Measurements from ENCODE around the gene IL16. TPM values are rescaled to one million over a fixed set of nuclear protein-coding genes. Genes with fewer than 3 reads are reported as not detected.

Gene IL16
- total RNA-seq, 3 donors from 2014 or later: 11.1 to 40.5 (median 20.3) TPM

GRCh38 chr15:81270781-81271491, 74.3 kb downstream of the IL16 start:
- intact Hi-C loops (cut with DNase I; ENCODE audit: low total_unique reads): no loop called here
- H3K36me3 ChIP-seq: no peaks in the 10 kb centered on the region
- no peak overlapping the region for H3K4me3 ChIP-seq
- DNase-seq (ENCODE audit: low spot score in 2 of 2): no peak
- TF ChIP-seq POLR2AphosphoS5 (IDR thresholded peaks at IDR 0.05) (no peak), POLR2A (IDR thresholded peaks at IDR 0.05) (no peak), CTCF (IDR thresholded peaks at IDR 0.05) (no peak)
- no peaks in the 10 kb centered on the region for H3K9me3 ChIP-seq
- H3K27me3 ChIP-seq: no peaks in the 10 kb centered on the region
- peaks cover 0 to 4% of the 10 kb centered on the region in 2 donors for H3K4me1 ChIP-seq
- no peak overlapping the region for H3K27ac ChIP-seq

GRCh38 chr15:81271761-81272644, 75.3 kb downstream of the IL16 start:
- intact Hi-C loops (cut with DNase I; ENCODE audit: low total_unique reads): no loop called here
- Histone ChIP-seq H3K4me3 (no peak overlapping the region), H3K4me1 (no peaks in the 10 kb centered on the region), H3K27me3 (no peaks in the 10 kb centered on the region), H3K36me3 (no peaks in the 10 kb centered on the region), H3K27ac (no peak overlapping the region), H3K9me3 (no peaks in the 10 kb centered on the region)
- no peak for TF ChIP-seq POLR2AphosphoS5 (IDR thresholded peaks at IDR 0.05)
- TF ChIP-seq POLR2A (IDR thresholded peaks at IDR 0.05): no peak
- no peak for TF ChIP-seq CTCF (IDR thresholded peaks at IDR 0.05)
- no peak for DNase-seq (ENCODE audit: low spot score in 2 of 2)

- DNase-seq (ENCODE audit: low spot score in 2 of 2): no peak
- Histone ChIP-seq H3K4me3 (no peak overlapping the region), H3K9me3 (no peaks in the 10 kb centered on the region), H3K36me3 (no peaks in the 10 kb centered on the region), H3K27me3 (no peaks in the 10 kb centered on the region), H3K27ac (peak overlapping the region in 1 of 2 donors; percentile 26), H3K4me1 (no peaks in the 10 kb centered on the region)
- TF ChIP-seq CTCF (IDR thresholded peaks at IDR 0.05) (no peak), POLR2AphosphoS5 (IDR thresholded peaks at IDR 0.05) (no peak), POLR2A (IDR thresholded peaks at IDR 0.05) (no peak)
- intact Hi-C loops (cut with DNase I; ENCODE audit: low total_unique reads): no loop called here
These were observed 76.5 kb downstream of the IL16 start for GRCh38 chr15:81273200-81273599.

- TF ChIP-seq POLR2AphosphoS5 (IDR thresholded peaks at IDR 0.05) (no peak), POLR2A (IDR thresholded peaks at IDR 0.05) (no peak)
- Histone ChIP-seq H3K9me3 (no peaks in the 10 kb centered on the region), H3K27ac (peak overlapping the region in 1 of 2 donors; percentile 26), H3K27me3 (no peaks in the 10 kb centered on the region), H3K36me3 (no peaks in the 10 kb centered on the region), H3K4me1 (no peaks in the 10 kb centered on the region), H3K4me3 (no peak overlapping the region)
- DNase-seq (ENCODE audit: low spot score in 2 of 2): no peak
- intact Hi-C loops (cut with DNase I; ENCODE audit: low total_unique reads): no loop called here
These were observed 77.2 kb downstream of the IL16 start for GRCh38 chr15:81273855-81274254.

- Histone ChIP-seq H3K4me3 (no peak overlapping the region), H3K27me3 (no peaks in the 10 kb centered on the region), H3K4me1 (no peaks in the 10 kb centered on the region), H3K27ac (no peak overlapping the region), H3K36me3 (no peaks in the 10 kb centered on the region), H3K9me3 (no peaks in the 10 kb centered on the region)
- no peak for TF ChIP-seq POLR2AphosphoS5 (IDR thresholded peaks at IDR 0.05)
- DNase-seq (ENCODE audit: low spot score in 2 of 2): no peak
- intact Hi-C loops (cut with DNase I; ENCODE audit: low total_unique reads): no loop called here
These were observed 77.6 kb downstream of the IL16 start for GRCh38 chr15:81274255-81274654.

Measured in breast epithelium (tissue), 4 donors.